ENCODE results near the gene TARP. TPM values are rescaled to one million over a fixed set of nuclear protein-coding genes. Genes with fewer than 3 reads are reported as not detected.

TARP gene

DNA sequence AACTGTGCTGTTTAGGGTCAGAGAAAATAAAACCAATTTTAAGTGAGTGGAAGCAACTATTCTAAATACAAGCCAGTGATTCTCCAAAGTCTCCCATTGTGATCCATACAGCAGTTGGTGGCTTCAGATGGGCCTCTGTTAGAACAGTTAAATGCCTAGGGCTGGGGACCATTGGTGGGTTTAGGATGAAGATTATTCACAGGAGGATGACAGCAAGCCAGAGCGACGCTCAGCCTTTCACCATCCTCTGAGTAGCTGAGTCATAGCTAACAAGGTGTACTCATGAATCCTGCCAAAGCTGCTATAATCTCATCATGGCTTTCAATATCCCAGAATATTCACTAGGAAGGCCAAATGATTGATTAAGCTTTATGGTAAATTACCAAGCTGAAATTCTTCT is 55.8 kb downstream of the TARP start:
- DNase-seq (ENCODE audit: low read depth, low spot score), result no peak

DNA sequence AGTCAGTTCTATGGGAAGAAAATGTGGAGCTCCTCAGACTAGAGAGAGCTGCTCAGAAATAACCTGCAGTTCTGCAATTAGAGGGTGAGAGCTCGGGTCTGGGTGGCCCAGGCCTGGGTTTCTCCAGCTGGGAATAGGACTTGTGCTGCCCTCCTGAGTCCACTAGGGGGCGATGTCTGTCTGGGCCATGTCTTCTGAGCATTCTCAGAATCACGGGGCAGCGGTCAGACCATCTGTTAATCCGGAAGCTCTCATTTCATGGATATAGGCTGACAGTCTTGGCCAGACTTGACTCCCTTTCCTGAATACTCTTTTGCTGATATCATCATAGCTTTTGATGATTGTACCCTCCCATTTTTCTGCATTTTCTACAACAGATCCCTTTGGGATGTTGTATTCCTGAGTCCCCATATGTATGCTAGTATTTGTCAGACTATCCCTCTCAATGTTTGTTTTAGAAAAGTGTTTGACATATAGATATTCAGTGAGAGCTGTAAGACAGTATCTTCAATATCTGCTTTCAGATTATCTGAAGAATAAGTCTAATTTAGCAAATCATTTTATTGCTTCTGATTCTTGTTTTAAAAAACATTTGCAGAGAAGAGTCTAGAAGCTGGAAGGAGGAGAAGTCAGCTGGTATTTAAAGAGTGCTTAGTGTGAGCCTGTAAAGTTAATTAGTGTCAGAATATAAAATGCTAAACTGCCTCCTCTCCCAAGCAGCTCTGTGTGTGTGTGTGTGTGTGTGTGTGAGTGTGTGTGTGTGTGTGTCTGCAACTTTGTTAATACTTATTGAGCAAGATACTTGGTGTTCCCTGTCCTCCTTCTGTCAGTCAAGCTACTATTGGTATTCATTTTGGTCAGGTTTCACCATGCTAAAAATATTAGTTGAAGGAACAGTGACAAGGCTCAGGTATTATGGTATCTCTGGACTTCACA is 57.4 kb downstream of the TARP start:
- DNase-seq (ENCODE audit: low read depth, low spot score), result peak; percentile 91

DNA sequence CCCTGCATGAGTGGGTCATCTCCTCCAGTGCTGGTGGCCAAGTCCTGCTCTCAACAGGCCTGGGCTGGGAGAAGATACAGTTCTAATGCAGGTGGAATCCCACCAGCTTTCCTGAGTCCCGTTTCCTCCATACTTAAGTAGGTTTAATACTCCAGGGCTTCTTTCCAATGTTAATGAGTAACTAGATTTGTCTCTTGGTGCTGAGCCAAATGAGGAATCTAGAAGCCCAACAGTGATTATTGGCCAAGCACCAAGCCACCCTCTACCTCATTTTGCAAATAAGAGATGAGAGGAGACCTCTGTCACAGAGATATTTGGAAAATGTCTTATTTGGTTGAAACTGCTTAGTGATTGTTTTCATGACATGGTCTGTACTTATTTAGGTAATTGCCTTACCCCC is 58.3 kb downstream of the TARP start:
- no peak for DNase-seq (ENCODE audit: low read depth, low spot score)

DNA sequence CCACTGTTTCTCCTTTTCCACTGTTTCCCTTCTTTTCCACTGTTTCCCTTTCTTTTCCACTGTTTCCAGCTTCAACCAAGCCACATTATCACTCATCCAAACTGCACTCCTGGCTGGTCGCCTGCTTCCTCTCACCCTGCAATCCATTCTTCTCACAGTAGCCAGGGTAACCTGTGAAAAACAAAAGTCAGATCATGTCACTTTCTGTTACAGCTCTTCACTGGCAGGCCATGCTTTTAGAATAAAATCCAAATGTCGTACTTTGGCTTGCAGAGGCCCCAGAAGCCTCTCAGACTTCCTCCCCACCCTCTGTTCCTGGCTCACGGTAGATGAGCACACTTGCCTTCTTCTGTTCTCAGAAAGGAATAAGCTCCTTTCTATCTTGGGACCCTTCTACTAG is 61.5 kb downstream of the TARP start:
- DNase-seq (ENCODE audit: low read depth, low spot score), result peak; percentile 43

DNA sequence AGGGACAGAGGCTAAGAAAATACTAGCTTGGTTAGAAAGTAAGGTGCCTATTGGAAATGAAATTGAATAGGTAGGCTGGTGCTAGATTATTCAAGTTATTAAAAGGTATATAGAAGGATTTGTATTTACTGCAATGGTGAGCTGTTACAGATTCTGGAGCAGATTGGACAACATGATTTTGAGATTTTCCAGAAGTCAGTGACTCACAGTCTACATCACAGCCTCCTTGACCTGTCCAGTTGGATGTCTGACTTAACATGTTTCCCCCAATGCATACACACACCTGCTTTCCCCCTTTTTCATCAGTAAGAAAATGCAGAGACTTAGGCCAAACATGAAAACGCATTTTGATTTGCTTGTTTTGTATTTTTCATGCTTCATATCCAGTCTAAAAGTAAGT is 62.0 kb downstream of the TARP start:
- DNase-seq (ENCODE audit: low read depth, low spot score), result no peak

Other genes starting within 250 kb of the TARP start
- 97.1 and 127 TPM in 2 replicates for gene STARD3NL, start 95.4 kb downstream of the TARP start, total RNA-seq